ENCODE results near the gene SAMD10.
A peak's percentile ranks its signal among the peaks of the same experiment; 100 is the strongest.

SAMD10 gene

GRCh38 chr20:64001607-64002011 is 22.2 kb upstream of the SAMD10 start:
- no peak overlapping the region for H3K4me3 ChIP-seq (replicated peaks; ENCODE audit: low read depth, low read length)
- no peak for TF ChIP-seq CTCF (IDR thresholded peaks at IDR 0.05; ENCODE audit: low read depth, low read length, missing control alignments)

GRCh38 chr20:64000906-64001305 is 21.5 kb upstream of the SAMD10 start:
- no peak overlapping the region for H3K4me3 ChIP-seq (replicated peaks; ENCODE audit: low read depth, low read length)
- DNase-seq (ENCODE audit: extremely low read depth, low read depth): no peak
- no peak for TF ChIP-seq CTCF (IDR thresholded peaks at IDR 0.05; ENCODE audit: low read depth, low read length, missing control alignments)

More at GRCh38 chr20:64001607-64002011, 22.2 kb upstream of the SAMD10 start:
- no peak for DNase-seq (ENCODE audit: extremely low read depth, low read depth)

GRCh38 chr20:63982937-63983336 is 3.5 kb upstream of the SAMD10 start:
- no peak for TF ChIP-seq CTCF (IDR thresholded peaks at IDR 0.05; ENCODE audit: low read depth, low read length, missing control alignments)
- H3K4me3 ChIP-seq (replicated peaks; ENCODE audit: low read depth, low read length): no peak overlapping the region
- DNase-seq (ENCODE audit: extremely low read depth, low read depth): no peak

- peak; percentile 75 for DNase-seq (ENCODE audit: extremely low read depth, low read depth)
- TF ChIP-seq CTCF (IDR thresholded peaks at IDR 0.05; ENCODE audit: low read depth, low read length, missing control alignments): peak; percentile 94
- H3K4me3 ChIP-seq (replicated peaks; ENCODE audit: low read depth, low read length): peak within 1 kb of the TSS; percentile 89
Observed at GRCh38 chr20:63980806-63981728, 1.6 kb upstream of the SAMD10 start, which contains the start of gene PRPF6. PRPF6 (plus strand) TSS chr20:63981132; CDS start chr20:63981246, 114 bp downstream.

GRCh38 chr20:63980317-63980805 is 919 bp upstream of the SAMD10 start:
- TF ChIP-seq CTCF (IDR thresholded peaks at IDR 0.05; ENCODE audit: low read depth, low read length, missing control alignments): no peak
- H3K4me3 ChIP-seq (replicated peaks; ENCODE audit: low read depth, low read length): peak overlapping the region; percentile 89
- DNase-seq (ENCODE audit: extremely low read depth, low read depth): no peak

- TF ChIP-seq CTCF (IDR thresholded peaks at IDR 0.05; ENCODE audit: low read depth, low read length, missing control alignments): no peak
- no peak for DNase-seq (ENCODE audit: extremely low read depth, low read depth)
- H3K4me3 ChIP-seq (replicated peaks; ENCODE audit: low read depth, low read length): peak overlapping the region; percentile 89
Observed at GRCh38 chr20:63979229-63979556, 249 bp downstream of the SAMD10 start.

Data from HFF-Myc (cell line).